ENCODE data around the gene SRL.

DNA sequence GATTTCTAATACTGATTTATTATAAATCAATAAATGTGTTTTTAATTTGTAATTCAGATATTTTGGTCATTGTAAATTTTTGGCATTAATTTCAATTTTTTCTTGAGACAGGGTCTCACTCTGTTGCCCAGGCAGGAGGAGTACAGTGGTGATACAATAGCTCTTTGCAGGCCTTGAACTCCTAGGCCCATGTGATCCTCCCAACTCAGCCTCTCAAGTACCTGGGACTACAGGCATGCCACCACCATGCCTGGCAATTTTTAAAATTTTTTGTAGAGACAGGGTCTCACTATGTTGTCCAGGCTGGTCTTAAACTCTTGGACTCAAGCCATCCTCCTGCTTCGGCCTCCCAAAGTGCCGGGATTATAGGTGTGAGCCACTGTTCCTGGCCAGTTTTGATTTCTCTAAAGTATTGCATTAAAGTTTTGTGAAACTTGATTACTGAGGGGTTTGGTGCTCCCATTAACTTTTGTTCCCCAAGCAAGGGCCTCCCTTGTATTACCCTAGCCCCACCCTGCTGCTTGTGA is 36.2 kb upstream of the SRL start:
- TF ChIP-seq GATA2 (IDR thresholded peaks at IDR 0.05; ENCODE audit: low read depth, low read length), result no peak
- no peak for TF ChIP-seq GATA3 (IDR thresholded peaks at IDR 0.05; ENCODE audit: low read depth, low read length)

All from SH-SY5Y (cell line).